Measurements from ENCODE around the gene CETN2. TPM values are rescaled to one million over a fixed set of nuclear protein-coding genes. Genes with fewer than 3 reads are reported as not detected.
"Not testable (repeated sequence)": the region's sequence is repeated elsewhere in the genome, so short reads cannot be mapped to it uniquely, and the experiment has no call there.

CETN2 gene
- total RNA-seq, 1 donor from 2014 or later: 25.0 TPM

- DNase-seq (ENCODE audit: low read depth) (no peak), FAIRE-seq (no peak)
- Histone ChIP-seq H3K36me3 (ENCODE audit: control insufficient read depth, insufficient read depth, low read length) (no peaks in the 10 kb centered on the region), H3K4me3 (ENCODE audit: low read depth, low read length) (no peak overlapping the region), H3K27me3 (ENCODE audit: control insufficient read depth, insufficient read depth, low read length) (no peaks in the 10 kb centered on the region)
- TF ChIP-seq CTCF (IDR thresholded peaks at IDR 0.05; ENCODE audit: insufficient read depth, low read length, severe bottlenecking): no peak
Measured at GRCh38 chrX:152798945-152799344, 31.6 kb downstream of the CETN2 start.

- not testable (repeated sequence) for H3K4me3 ChIP-seq (ENCODE audit: low read depth, low read length); H3K27me3 ChIP-seq (ENCODE audit: control insufficient read depth, insufficient read depth, low read length); DNase-seq (ENCODE audit: low read depth); H3K36me3 ChIP-seq (ENCODE audit: control insufficient read depth, insufficient read depth, low read length)
- FAIRE-seq: peak; percentile 99
Measured at GRCh38 chrX:152787062-152787461, 43.5 kb downstream of the CETN2 start.

Other genes with a start within 250 kb of the CETN2 start
- under 0.01 and 0.13 TPM in 2 replicates for gene GABRQ, start 192.9 kb downstream of the CETN2 start, total RNA-seq
- not detected in 2 replicates for gene MAGEA3, start 132.0 kb downstream of the CETN2 start, total RNA-seq
- gene CSAG2, start 121.5 kb downstream of the CETN2 start, total RNA-seq: not detected in 2 replicates
- not detected in 2 replicates for gene MAGEA2B, start 116.1 kb downstream of the CETN2 start, total RNA-seq
- not detected in 2 replicates for gene CSAG1, start 97.0 kb downstream of the CETN2 start, total RNA-seq
- not detected in 2 replicates for gene MAGEA12, start 97.0 kb downstream of the CETN2 start, total RNA-seq
- gene MAGEA2, start 76.9 kb downstream of the CETN2 start, total RNA-seq: not detected in 2 replicates
- not detected in 2 replicates for gene CSAG3, start 71.5 kb downstream of the CETN2 start, total RNA-seq
- gene MAGEA6, start 61.1 kb downstream of the CETN2 start, total RNA-seq: not detected in 2 replicates
- 18.4 and 24.6 TPM in 2 replicates for gene NSDHL, start 306 bp upstream of the CETN2 start, total RNA-seq
- 93.5 and 264 TPM in 2 replicates for gene ZNF185, start 67.3 kb upstream of the CETN2 start, total RNA-seq
- not detected in 2 replicates for gene PNMA5, start 163.4 kb upstream of the CETN2 start, total RNA-seq
- gene PNMA3, start 225.7 kb upstream of the CETN2 start, total RNA-seq: under 0.01 TPM in 1 of 2 replicates, not detected in the other
- gene PNMA6A, start 241.7 kb upstream of the CETN2 start, total RNA-seq: 0.53 and 0.77 TPM in 2 replicates